ENCODE data around the gene GLUD2. TPM values are rescaled to one million over a fixed set of nuclear protein-coding genes. Genes with fewer than 3 reads are reported as not detected.

Gene GLUD2
- total and polyA plus RNA-seq, 9 of the 15 experiments (the other 6 are each of a cell fraction or from before 2014, with no cell fraction given): 1.5 to 9.6 (median 7.1) TPM

DNA sequence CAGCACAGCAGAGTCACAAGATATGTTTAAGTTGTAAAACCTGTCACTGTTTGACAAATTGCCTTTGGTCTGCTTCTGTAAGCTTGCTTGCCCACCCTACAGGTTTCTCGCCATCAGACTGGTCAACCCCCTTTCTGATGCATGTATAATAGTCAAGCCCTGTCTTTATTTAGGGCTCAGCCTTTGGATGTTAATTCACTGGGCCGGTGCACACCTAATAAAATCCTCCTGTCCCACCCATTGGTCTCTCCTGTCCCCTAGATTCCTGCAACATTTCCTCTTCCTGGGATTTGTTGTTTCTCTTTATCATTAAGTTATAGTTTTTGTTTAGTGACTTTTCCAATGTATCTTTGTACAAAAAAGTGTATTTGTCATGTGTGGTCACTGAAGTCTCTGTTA, 38.2 kb downstream of the GLUD2 start:
- Histone ChIP-seq H2AFZ (ENCODE audit: low read depth, low read length) (peak overlapping the region; percentile 72; the same call in 1 of the 2 replicates), H3K4me3 (no peak overlapping the region), H3K9me3 (replicated peaks; ENCODE audit: control insufficient read depth, insufficient read depth, low read depth, low read length) (no peaks in the 10 kb centered on the region), H3K9me1 (ENCODE audit: control insufficient read depth, insufficient read depth, low read length) (no peaks in the 10 kb centered on the region), H3K4me2 (ENCODE audit: insufficient read depth, low read length) (peak overlapping the region; percentile 45), H3K27ac (ENCODE audit: extremely low read depth, low read depth, low read length) (peak overlapping the region; percentile 73; the same call in 2 of the 3 replicates), H3K36me3 (ENCODE audit: control insufficient read depth, insufficient read depth, low read length) (no peaks in the 10 kb centered on the region), H3K79me2 (ENCODE audit: control insufficient read depth, insufficient read depth, low read length) (no peaks in the 10 kb centered on the region), H4K20me1 (replicated peaks; ENCODE audit: control insufficient read depth, insufficient read depth, low read length) (no peaks in the 10 kb centered on the region), H3K9ac (ENCODE audit: insufficient read depth in 1 of 2, low read depth in 2 of 2, low read length in 2 of 2) (no peak overlapping the region), H3K4me1 (replicated peaks in 1 of 2; ENCODE audit: control insufficient read depth in 2 of 2, insufficient read depth in 2 of 2, low read length in 2 of 2) (peaks cover 0 to 11% of the 10 kb centered on the region in 2 experiments; a peak in 3 of 5 replicates), H3K27me3 (ENCODE audit: control insufficient read depth in 2 of 2, insufficient read depth in 2 of 2, low read length in 2 of 2) (no peaks in the 10 kb centered on the region)
- peak; percentile 27 for ATAC-seq
- no TSS peak for BruUV-seq (replicated peaks)
- intact Hi-C loops (cut with micrococcal nuclease): loop anchor here (10.0 kb wide), 1 partner anchor 109 kb away; no protein-coding TSS in a partner anchor
- FAIRE-seq: no peak
- DNase-seq (ENCODE audit: extremely low read depth in 1 of 4, low spot score in 3 of 4): no peak
- TF ChIP-seq MEIS2 (IDR thresholded peaks at IDR 0.05; ENCODE audit: partially characterized antibody): peak; percentile 71
- TF ChIP-seq, protein P1, sequence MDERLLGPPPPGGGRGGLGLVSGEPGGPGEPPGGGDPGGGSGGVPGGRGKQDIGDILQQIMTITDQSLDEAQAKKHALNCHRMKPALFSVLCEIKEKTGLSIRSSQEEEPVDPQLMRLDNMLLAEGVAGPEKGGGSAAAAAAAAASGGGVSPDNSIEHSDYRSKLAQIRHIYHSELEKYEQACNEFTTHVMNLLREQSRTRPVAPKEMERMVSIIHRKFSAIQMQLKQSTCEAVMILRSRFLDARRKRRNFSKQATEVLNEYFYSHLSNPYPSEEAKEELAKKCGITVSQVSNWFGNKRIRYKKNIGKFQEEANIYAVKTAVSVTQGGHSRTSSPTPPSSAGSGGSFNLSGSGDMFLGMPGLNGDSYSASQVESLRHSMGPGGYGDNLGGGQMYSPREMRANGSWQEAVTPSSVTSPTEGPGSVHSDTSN (CRISPR knock-in tag; IDR thresholded peaks at IDR 0.05; ENCODE audit: low read depth): no peak
- TF ChIP-seq, protein P1 (tag; conservative IDR thresholded peaks at IDR 0.05; ENCODE audit: low read depth): peak; percentile 28; the same call in 1 of the 2 replicates
- TF ChIP-seq TRIM28 (IDR thresholded peaks at IDR 0.05): peak; percentile 73
- peak in 1 of 2 experiments; percentile 63; a peak in 2 of 3 replicates for TF ChIP-seq CBX3 (IDR thresholded peaks at IDR 0.05; ENCODE audit: borderline replicate concordance in 1 of 2, low read length in 2 of 2)
- no peak for TF ChIP-seq CGGBP1 (CRISPR knock-in tag; IDR thresholded peaks at IDR 0.05)
- TF ChIP-seq, protein P2, sequence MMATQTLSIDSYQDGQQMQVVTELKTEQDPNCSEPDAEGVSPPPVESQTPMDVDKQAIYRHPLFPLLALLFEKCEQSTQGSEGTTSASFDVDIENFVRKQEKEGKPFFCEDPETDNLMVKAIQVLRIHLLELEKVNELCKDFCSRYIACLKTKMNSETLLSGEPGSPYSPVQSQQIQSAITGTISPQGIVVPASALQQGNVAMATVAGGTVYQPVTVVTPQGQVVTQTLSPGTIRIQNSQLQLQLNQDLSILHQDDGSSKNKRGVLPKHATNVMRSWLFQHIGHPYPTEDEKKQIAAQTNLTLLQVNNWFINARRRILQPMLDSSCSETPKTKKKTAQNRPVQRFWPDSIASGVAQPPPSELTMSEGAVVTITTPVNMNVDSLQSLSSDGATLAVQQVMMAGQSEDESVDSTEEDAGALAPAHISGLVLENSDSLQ (IDR thresholded peaks at IDR 0.05): peak; percentile 38
- WGBS (ENCODE audit: insufficient coverage, low coverage, missing lambda C conversion rate): 18% methylated on average over 2 of the region's 2 CpGs
- ChIA-PET POLR2A (interaction anchor here (0.6 to 0.8 kb wide), 2 partner anchors 10 to 63 kb away, joined by 3 to 4 read pairs; no protein-coding TSS in a partner anchor), CTCF (ENCODE audit: low intra/inter-chr PET ratio) (no interaction called here)
- in situ Hi-C loops (cut with MboI): no loop called here

All from K562 (cell line).